Upper lobe of right lung (tissue), 1 donor: ENCODE data around the gene PTPN2. TPM values are rescaled to one million over a fixed set of nuclear protein-coding genes. Genes with fewer than 3 reads are reported as not detected.

Experiments used
- ATAC-seq: fragments of 200-7000 bp; cut with Tn5 transposase; one replicate; pipeline ENCODE4 v1.9.1; 2020; ENCODE audit warnings: mild to moderate bottlenecking, moderate library complexity
- DNase-seq: peaks from one replicate; pipeline ENCODE4 v3.0.0-alpha.2; 2020
- H3K27ac ChIP-seq: fragments of 200-600 bp; one replicate; pipeline ENCODE4 v1.8.0; 2022
- H3K27me3 ChIP-seq: fragments of 200-600 bp; one replicate; pipeline ENCODE4 v1.8.0; 2022; ENCODE audit warnings: mild to moderate bottlenecking
- H3K36me3 ChIP-seq: fragments of 200-600 bp; one replicate; pipeline ENCODE4 v1.8.0; 2022
- H3K4me1 ChIP-seq: fragments of 200-600 bp; one replicate; pipeline ENCODE4 v1.8.0; 2022
- H3K4me3 ChIP-seq: fragments of 200-600 bp; one replicate; pipeline ENCODE4 v1.8.0; 2022; ENCODE audit warnings: mild to moderate bottlenecking
- H3K9me3 ChIP-seq: fragments of 200-600 bp; one replicate; pipeline ENCODE4 v1.8.0; 2022
- intact Hi-C: fragments of 100-400 bp; cut with DNase I; formaldehyde crosslinking; loops from one replicate; pipeline ENCODE4 v1.11.0; 2022
- total RNA-seq: library from RNA; stranded (reverse); fragmentation: NEBNext Ultra II Directional; extraction: Animal tissue kit (Norgen Biotek cat#: 25700); gene quantifications from one replicate; pipeline ENCODE4 v1.2.1, GENCODE V29; 2021
- TF ChIP-seq, protein P1 (sequence below): fragments of 200-600 bp; IDR thresholded peaks from one replicate; pipeline ENCODE4 v1.8.0; 2022; ENCODE audit warnings: antibody characterized with exemption
- donor health status: DM: no; HTN: yes; CAD: no; lungs with severe emphysema.

The PTPN2 gene
- total RNA-seq, 1 donor from 2014 or later: 53.9 TPM

- TF ChIP-seq, protein P1, sequence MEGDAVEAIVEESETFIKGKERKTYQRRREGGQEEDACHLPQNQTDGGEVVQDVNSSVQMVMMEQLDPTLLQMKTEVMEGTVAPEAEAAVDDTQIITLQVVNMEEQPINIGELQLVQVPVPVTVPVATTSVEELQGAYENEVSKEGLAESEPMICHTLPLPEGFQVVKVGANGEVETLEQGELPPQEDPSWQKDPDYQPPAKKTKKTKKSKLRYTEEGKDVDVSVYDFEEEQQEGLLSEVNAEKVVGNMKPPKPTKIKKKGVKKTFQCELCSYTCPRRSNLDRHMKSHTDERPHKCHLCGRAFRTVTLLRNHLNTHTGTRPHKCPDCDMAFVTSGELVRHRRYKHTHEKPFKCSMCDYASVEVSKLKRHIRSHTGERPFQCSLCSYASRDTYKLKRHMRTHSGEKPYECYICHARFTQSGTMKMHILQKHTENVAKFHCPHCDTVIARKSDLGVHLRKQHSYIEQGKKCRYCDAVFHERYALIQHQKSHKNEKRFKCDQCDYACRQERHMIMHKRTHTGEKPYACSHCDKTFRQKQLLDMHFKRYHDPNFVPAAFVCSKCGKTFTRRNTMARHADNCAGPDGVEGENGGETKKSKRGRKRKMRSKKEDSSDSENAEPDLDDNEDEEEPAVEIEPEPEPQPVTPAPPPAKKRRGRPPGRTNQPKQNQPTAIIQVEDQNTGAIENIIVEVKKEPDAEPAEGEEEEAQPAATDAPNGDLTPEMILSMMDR: no peak
- Histone ChIP-seq H3K27ac (peak overlapping the region; percentile 14), H3K36me3 (no peaks in the 10 kb centered on the region), H3K9me3 (no peaks in the 10 kb centered on the region), H3K4me1 (peaks cover 13% of the 10 kb centered on the region), H3K4me3 (no peak overlapping the region), H3K27me3 (no peaks in the 10 kb centered on the region)
- ATAC-seq (no peak), DNase-seq (no peak)
- intact Hi-C loops: no loop called here
Observed at GRCh38 chr18:12848405-12848804, 35.6 kb downstream of the PTPN2 start.

- peaks cover 19% of the 10 kb centered on the region for H3K4me1 ChIP-seq
- no peaks in the 10 kb centered on the region for H3K9me3 ChIP-seq
- no peak for DNase-seq
- intact Hi-C loops: no loop called here
- no peak overlapping the region for H3K4me3 ChIP-seq
- no peak overlapping the region for H3K27ac ChIP-seq
- H3K36me3 ChIP-seq: no peaks in the 10 kb centered on the region
- H3K27me3 ChIP-seq: no peaks in the 10 kb centered on the region
- ATAC-seq: no peak
- TF ChIP-seq, protein P1: no peak
Observed at GRCh38 chr18:12844391-12844790, 39.6 kb downstream of the PTPN2 start.

DNA sequence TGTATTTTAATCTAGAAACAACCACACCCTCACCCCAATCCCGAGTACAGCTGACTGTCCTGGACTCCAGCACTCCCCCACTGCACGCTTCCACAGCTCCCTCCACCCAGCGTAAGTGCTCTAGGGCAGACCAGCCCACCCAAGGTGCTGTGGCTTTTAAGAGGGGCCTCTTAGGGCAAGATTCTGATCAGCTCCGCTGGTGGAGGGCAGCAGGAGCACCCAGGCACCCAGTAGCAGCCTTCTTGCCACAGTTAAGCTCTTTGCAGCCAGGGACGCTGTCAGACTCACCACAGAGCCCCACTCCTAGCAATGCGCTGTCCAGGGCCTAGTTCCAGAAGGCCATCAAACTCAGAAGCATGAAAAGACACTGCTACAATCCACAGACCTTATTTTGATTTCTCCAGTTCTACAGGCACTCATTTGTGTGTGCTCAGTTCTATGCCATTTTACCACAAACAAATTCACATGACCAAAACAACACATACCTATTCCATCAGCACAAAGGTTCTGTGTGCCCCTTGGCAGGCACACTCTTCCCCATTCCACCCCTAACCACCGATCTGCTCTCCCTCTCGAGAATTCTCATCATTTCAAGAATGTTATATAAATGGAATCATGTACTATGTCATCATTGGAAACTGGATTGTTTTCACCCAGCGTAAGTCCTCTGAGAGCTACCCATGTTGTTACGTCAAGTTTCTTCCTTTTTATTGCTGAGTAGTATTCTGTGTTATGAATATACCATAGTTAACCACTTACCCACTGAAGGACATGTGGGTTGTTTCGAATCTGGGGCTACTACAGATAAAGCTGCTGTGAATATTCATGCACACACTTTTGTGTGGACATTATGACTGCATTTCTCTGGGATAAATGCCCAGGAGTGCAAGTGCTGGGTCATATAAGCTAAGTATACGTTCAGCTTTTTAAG lies 40.4 kb downstream of the PTPN2 start:
- intact Hi-C loops: no loop called here
- TF ChIP-seq, protein P1: no peak
- H3K4me3 ChIP-seq: no peak overlapping the region
- H3K36me3 ChIP-seq: no peaks in the 10 kb centered on the region
- H3K27ac ChIP-seq: peak overlapping the region; percentile 34
- no peaks in the 10 kb centered on the region for H3K9me3 ChIP-seq
- ATAC-seq (peak; percentile 32), DNase-seq (no peak)
- peaks cover 19% of the 10 kb centered on the region for H3K4me1 ChIP-seq
- no peaks in the 10 kb centered on the region for H3K27me3 ChIP-seq

DNA sequence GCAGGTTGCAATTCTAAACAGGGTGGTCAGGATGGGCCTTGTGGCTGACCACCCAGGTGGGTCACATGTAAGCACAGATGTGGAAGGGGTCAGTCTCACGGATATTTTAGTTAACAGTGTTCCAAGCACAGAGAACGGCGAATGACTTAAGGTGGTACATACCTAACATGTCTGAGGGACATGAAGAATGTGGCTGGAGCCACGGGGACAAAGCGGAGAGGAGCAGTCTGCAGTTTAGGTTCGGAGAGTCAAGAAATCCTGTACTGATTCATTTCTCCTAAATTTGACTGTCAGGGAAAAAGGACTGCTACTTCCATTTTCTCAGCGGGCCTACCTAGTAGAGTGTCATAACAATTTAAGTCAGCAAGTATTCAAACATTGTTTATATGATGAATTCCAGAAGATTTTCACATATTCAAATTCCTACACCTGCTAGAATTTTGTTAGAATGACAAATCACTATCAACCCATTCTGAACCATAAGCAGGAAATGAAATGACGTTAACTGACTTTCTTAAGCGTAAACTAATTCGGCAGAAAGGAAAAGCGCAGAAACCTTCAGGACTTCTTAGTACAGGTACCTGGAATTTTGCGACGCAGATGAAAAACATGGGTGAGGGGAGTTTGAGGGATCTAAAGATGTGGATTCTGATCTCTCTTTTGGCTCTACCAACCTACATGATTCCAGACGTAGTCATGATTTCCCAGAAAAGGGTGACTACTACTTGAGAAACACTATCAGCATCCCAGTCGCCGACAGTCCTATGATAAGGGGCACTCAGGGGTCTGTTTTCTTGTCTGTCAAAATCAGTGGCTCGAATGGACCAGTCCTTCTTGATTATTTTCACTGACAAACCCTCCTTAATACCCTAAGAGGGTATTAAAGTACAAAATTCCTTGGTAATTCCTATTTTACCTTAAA lies 41.3 kb downstream of the PTPN2 start:
- intact Hi-C loops: no loop called here
- no peak for ATAC-seq
- Histone ChIP-seq H3K27me3 (no peaks in the 10 kb centered on the region), H3K36me3 (no peaks in the 10 kb centered on the region), H3K9me3 (no peaks in the 10 kb centered on the region), H3K4me1 (peaks cover 29% of the 10 kb centered on the region), H3K4me3 (no peak overlapping the region), H3K27ac (peak overlapping the region; percentile 34)
- TF ChIP-seq, protein P1: no peak
- DNase-seq: no peak

- TF ChIP-seq, protein P1: no peak
- H3K36me3 ChIP-seq: no peaks in the 10 kb centered on the region
- intact Hi-C loops: no loop called here
- no peaks in the 10 kb centered on the region for H3K27me3 ChIP-seq
- no peak overlapping the region for H3K4me3 ChIP-seq
- no peak overlapping the region for H3K27ac ChIP-seq
- peaks cover 36% of the 10 kb centered on the region for H3K4me1 ChIP-seq
- DNase-seq (no peak), ATAC-seq (no peak)
- no peaks in the 10 kb centered on the region for H3K9me3 ChIP-seq
Observed at GRCh38 chr18:12841070-12841469, 43.0 kb downstream of the PTPN2 start.
